Activated CD8-positive, alpha-beta memory T cell treated with anti-CD3 and anti-CD28 coated beads, Interleukin-2, amount 50 U/mL, for 4 hours (primary cell): ENCODE measurements around the gene ZC3H10.
A peak's percentile ranks its signal among the peaks of the same experiment; 100 is the strongest.
"Not testable (repeated sequence)": the region's sequence is repeated elsewhere in the genome, so short reads cannot be mapped to it uniquely, and the experiment has no call there.

ENCODE experiments used
- DNase-seq: peaks from one replicate; pipeline ENCODE4 v3.0.0-alpha.2; 2020

ZC3H10 gene, protein sequence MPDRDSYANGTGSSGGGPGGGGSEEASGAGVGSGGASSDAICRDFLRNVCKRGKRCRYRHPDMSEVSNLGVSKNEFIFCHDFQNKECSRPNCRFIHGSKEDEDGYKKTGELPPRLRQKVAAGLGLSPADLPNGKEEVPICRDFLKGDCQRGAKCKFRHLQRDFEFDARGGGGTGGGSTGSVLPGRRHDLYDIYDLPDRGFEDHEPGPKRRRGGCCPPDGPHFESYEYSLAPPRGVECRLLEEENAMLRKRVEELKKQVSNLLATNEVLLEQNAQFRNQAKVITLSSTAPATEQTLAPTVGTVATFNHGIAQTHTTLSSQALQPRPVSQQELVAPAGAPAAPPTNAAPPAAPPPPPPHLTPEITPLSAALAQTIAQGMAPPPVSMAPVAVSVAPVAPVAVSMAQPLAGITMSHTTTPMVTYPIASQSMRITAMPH

DNA sequence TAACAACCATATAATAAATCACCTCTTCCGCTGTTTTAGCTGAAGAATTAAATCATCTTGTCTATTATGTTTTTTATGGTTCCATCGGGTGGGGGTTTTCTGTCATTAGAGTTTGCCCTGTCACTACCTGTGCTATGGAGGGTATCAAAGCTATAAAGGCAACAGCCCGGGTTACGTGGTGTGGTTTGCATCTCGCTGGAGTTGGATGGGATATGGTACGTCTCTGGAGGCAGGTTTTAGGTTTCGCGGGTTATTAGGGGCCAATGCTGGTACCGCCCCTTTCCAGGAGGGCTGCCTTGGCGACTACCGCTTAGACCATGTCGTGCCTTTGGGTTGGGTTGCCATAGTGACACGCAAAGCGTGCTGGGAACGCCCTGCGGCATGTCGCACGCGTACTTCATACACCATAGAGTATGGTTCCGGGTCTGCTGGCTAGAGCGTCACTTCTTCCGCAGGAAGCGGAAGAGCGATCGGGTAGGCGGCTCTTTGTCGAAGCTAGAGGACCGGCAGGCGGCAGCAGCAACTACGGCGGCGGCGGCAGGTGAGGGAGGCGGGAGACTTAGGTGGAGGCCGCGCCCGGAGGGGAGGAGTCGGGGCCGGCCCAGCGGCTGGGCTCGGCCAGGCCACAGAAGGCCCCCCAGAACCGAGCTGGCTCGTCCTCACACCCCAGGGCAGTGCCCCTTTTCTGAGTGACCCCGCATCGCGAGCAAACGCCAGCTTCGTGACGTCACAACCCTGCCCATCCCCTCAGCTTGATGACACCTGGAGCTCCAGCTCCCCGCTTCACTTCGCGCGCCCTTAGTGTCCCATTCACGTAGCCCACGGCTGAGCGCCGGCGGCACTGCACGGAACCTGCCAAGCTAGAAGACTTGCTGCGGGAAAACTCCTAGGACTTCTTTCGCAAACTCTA, at the start of gene ZC3H10:
TSS of gene ZC3H10 (plus strand) at position 489 of the 910 bp plus-strand sequence. CDS start 2,297 bp downstream, outside the sequence.
- peak; percentile 95 for DNase-seq

DNA sequence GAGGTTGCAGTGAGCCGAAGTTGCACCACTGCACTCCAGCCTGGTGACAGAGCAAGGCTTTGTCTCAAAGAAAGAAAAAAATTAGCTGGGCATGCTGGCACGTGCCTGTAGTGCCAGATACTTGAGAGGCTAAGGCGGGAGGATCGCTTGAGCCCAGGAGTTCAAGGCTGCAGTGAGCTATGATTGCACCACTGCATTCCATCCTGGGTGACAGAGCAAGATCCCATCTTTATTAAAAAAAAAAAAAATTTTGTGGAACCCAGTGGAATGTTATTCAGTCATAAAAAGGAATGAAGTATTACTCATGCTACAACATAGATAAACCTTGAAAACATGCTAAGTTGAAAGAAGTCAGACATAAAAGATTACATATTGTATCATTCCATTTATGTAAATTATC, 46.4 kb upstream of the ZC3H10 start:
- DNase-seq, result no peak

GRCh38 chr12:56074396-56074795, 43.7 kb upstream of the ZC3H10 start:
- DNase-seq, result no peak

DNA sequence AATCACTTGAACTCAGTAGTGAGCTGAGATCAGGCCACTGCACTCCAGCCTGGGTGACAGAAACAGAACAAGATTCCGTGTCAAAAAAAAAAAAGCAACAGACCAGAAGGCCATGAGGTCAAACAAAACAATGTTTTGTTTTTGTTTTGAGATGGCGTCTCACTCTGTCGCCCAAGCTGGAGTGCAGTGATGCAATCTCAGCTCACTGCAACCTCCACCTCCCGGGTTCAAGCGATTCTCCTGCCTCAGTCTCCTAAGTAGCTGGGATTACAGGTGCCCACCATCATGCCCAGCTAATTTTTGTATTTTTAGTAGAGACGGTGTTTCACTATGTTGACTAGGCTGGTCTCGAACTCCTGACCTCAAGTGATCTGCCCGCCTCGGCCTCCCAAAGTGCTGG, 40.1 kb upstream of the ZC3H10 start:
- DNase-seq, result not testable (repeated sequence)

DNA sequence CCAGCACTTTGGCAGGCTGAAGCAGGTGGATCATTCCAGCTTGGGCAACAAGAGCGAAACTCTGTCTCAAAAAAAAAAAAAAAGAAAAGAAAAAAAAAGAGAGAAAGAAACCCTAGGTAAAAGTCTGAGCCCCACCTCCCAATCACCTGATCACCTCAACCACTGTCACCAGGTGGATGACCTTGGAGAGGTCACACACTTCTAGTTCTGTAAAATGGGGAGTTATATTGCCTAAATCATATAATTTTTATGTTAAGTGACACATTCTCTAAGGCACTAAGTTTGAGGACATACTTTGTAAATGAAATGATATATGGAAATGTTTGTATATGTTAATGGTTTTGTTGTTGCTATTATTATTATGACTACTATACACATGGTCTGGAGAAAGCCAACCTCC, 39.6 kb upstream of the ZC3H10 start:
- DNase-seq, result no peak

DNA sequence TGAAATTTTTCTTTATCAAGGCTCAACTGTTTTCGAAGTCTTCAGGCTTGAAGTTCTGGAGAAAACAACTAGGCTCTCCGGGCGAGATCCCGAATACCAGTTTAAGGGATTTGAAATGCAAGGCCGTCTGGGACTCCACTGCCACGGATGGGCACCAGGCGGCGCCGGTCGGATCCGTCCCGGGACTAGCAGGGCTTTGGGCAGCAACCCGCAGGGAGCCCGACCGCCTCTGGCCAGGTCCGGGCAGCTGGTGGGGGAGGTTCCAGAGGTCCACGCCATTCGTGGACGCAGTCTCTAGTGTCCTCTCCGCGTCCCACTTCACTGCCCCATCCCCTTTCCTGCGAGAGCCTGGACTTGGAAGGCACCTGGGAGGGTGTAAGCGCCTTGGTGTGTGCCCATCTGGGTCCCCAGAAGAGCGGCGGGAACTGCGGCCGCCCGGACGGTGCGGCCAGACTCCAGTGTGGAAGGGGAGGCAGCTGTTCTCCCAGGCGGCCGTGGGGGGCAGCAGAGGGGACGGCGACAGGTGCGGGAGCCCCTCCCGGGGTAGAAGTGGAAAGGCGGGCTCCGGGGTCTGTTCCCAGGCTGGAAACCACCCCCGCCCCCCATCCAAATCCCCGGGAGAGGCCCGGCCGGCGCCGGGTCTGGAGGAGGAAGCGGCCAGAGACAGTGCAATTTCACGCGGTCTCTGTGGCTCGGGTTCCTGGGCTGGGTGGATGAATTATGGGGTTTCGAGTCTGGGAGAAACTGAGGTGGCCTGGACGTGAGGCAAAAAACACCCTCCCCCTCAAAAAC, 38.9 kb upstream of the ZC3H10 start:
- DNase-seq, result peak; percentile 58

GRCh38 chr12:56079723-56080555, 38.1 kb upstream of the ZC3H10 start, which contains the start of gene ERBB3:
Gene ERBB3 (plus strand): TSS chr12:56080165. CDS start chr12:56080301, 136 bp downstream.
- peak; percentile 78 for DNase-seq

- no peak for DNase-seq
Measured at GRCh38 chr12:56080556-56081138, 37.4 kb upstream of the ZC3H10 start.

- no peak for DNase-seq
Measured at GRCh38 chr12:56081393-56082347, 36.4 kb upstream of the ZC3H10 start.

GRCh38 chr12:56082382-56082781, 35.7 kb upstream of the ZC3H10 start:
- DNase-seq, result no peak

DNA sequence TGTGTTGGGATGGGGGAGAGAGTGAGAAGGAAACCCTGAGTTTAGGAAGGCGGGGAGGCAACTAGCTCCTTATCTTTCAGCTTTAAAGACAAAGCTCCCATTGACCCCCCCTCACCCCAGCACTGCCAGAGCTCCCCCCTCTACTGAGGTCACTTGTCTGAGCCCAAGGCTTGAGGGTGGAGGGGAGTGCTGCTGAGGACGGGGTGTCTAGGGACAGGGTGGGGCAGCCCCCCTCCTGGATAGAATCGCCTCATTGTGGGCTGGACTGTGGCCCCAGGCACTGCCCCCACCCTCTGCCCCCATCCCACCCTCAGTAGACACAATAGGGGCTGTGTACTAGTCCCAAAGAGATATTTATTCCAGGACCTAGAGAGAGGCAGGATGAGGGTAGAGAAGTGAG, 35.1 kb upstream of the ZC3H10 start:
- no peak for DNase-seq

DNA sequence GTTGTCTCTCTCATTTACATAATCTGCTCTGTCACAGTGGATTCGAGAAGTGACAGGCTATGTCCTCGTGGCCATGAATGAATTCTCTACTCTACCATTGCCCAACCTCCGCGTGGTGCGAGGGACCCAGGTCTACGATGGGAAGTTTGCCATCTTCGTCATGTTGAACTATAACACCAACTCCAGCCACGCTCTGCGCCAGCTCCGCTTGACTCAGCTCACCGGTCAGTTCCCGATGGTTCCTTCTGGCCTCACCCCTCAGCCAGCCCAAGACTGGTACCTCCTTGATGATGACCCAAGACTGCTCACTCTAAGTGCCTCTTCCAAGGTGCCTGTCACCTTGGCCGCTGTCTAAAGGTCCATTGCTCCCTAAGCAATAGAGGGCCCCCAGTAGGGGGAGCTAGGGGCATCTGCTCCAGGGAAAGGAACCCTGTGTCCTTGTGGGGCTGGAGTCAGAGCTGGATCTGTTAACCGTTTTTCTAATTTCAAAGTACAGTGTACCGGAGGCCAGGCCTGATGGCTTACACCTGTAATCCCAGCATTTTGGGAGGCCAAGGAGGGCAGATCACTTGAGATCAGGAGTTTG, 33.0 kb upstream of the ZC3H10 start:
- DNase-seq, result no peak

DNA sequence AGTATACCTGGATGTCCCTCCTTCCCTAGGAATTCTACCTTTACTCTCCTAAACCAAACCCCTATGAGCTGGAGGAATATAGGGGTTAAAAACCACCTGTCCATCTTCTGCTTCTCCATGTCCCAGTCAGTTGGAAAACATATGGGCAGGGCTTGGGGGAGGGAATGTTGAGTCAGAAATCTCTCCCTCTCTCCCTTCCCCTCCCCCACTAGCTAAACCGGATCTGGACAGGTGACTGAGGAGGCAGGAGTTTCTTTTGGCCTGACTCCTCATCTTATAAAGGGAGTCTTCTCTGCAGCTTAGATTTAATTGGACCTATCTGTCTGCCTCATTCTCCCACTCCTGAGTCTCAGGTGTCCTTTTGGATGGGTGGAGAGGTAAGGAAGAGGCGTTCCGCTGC, 32.0 kb upstream of the ZC3H10 start:
- DNase-seq, result no peak

GRCh38 chr12:56086608-56087007, 31.5 kb upstream of the ZC3H10 start:
- no peak for DNase-seq

DNA sequence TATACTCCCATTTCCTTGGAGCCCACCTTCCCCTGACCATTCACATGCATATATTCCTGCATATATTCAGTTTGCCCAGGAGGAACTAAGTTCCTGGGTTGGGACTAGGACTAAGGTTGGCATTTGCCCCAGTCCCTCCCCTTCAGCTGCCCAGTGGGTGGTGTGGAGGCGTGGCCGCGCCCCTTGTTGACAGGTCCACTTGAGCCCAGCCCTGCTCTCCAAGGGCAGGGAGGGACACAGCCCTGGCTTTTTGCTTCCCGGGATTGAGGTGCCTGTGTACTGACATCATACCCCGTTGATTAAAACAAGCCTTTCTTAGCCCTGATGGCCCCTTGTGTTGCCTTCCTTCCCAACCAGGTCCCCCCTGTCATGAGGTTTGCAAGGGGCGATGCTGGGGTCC, 30.8 kb upstream of the ZC3H10 start:
- no peak for DNase-seq

GRCh38 chr12:56097738-56098137, 20.3 kb upstream of the ZC3H10 start:
- no peak for DNase-seq

DNA sequence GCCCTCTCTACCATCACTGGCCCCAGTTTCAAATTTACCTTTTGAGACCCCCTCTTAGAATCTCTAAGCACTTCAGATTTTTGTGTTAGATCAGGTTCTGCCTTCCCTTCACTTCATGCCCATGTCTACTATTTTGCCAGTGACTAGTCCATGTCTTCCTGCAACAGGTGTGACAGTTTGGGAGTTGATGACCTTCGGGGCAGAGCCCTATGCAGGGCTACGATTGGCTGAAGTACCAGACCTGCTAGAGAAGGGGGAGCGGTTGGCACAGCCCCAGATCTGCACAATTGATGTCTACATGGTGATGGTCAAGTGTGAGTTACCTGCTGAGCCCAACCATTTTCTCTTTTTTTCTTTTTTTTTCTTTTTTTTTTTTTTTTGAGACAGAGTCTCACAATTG, 19.5 kb upstream of the ZC3H10 start:
- no peak for DNase-seq

- DNase-seq, result no peak
Measured at GRCh38 chr12:56099787-56100186, 18.3 kb upstream of the ZC3H10 start.

GRCh38 chr12:56101045-56101444, 17.0 kb upstream of the ZC3H10 start:
- DNase-seq, result no peak

- no peak for DNase-seq
Measured at GRCh38 chr12:56102683-56103065, 15.4 kb upstream of the ZC3H10 start.
